ENCODE data around the gene PTCH1. TPM values are rescaled to one million over a fixed set of nuclear protein-coding genes. Genes with fewer than 3 reads are reported as not detected.

The PTCH1 gene
- total RNA-seq, 1 donor: 3.3 TPM

DNA sequence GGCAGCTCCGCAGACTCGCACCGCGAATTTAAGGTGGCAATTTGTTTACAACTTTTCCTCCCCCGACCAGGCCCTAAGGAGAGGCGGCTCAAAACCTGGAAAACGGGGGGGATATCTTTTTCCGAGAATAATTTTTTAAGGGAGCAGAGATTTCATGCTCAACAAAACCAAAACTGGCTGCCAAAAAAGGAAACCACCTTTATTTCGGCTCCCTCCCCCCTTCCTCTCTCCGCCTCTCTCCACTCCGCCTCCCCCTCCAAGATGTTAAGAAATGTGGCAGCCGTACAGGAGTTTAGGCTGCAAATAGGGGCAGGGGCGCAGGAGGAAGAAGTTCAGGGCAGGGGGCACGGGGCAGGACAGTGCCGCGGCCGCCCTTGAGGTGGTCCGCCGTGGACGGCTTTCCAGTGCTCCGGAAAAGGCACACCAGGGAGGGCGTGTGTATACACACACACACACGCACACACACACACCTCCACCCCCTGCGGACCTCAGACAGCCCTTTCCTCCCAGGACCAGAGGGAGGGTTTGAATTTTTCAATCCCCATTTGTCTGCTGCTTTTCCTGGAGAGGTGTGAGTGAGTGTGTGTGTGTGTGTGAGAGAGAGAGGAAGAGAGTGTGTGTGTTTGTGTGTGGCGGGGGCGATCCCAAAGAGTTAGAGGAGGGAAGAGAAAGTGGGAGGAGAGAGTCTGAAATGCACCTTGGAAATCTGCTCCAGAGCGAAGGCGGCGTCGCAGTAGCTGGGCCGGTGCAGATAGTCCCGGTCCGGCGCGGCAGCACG lies 9.1 kb downstream of the PTCH1 start:
- no peaks in the 10 kb centered on the region for H3K79me2 ChIP-seq (ENCODE audit: insufficient read depth, low read length)
- TF ChIP-seq, protein P1, sequence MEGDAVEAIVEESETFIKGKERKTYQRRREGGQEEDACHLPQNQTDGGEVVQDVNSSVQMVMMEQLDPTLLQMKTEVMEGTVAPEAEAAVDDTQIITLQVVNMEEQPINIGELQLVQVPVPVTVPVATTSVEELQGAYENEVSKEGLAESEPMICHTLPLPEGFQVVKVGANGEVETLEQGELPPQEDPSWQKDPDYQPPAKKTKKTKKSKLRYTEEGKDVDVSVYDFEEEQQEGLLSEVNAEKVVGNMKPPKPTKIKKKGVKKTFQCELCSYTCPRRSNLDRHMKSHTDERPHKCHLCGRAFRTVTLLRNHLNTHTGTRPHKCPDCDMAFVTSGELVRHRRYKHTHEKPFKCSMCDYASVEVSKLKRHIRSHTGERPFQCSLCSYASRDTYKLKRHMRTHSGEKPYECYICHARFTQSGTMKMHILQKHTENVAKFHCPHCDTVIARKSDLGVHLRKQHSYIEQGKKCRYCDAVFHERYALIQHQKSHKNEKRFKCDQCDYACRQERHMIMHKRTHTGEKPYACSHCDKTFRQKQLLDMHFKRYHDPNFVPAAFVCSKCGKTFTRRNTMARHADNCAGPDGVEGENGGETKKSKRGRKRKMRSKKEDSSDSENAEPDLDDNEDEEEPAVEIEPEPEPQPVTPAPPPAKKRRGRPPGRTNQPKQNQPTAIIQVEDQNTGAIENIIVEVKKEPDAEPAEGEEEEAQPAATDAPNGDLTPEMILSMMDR (IDR thresholded peaks at IDR 0.05; ENCODE audit: extremely low read depth, low read depth, low read length): no peak
- H4K20me1 ChIP-seq (ENCODE audit: insufficient read depth, low read length): peaks cover 6% of the 10 kb centered on the region
- peak overlapping the region; percentile 95 for H3K4me3 ChIP-seq (ENCODE audit: insufficient read depth, low read length)
- H3K36me3 ChIP-seq (ENCODE audit: insufficient read depth, low read length): no peaks in the 10 kb centered on the region
- peak; percentile 95 for DNase-seq (ENCODE audit: insufficient read length, low spot score, missing footprints)
- H3K4me2 ChIP-seq (ENCODE audit: insufficient read depth, low read length): peak overlapping the region; percentile 98
- H2AFZ ChIP-seq (ENCODE audit: low read length): peak overlapping the region; percentile 94
- no peaks in the 10 kb centered on the region for H3K9me3 ChIP-seq (ENCODE audit: low read depth, low read length)
- no peaks in the 10 kb centered on the region for H3K27me3 ChIP-seq (ENCODE audit: insufficient read depth, low read length)
- H3K4me1 ChIP-seq (ENCODE audit: insufficient read depth, low read length): peaks cover 27% of the 10 kb centered on the region
- H3K27ac ChIP-seq (ENCODE audit: low read depth, low read length): peak overlapping the region; percentile 53

DNA sequence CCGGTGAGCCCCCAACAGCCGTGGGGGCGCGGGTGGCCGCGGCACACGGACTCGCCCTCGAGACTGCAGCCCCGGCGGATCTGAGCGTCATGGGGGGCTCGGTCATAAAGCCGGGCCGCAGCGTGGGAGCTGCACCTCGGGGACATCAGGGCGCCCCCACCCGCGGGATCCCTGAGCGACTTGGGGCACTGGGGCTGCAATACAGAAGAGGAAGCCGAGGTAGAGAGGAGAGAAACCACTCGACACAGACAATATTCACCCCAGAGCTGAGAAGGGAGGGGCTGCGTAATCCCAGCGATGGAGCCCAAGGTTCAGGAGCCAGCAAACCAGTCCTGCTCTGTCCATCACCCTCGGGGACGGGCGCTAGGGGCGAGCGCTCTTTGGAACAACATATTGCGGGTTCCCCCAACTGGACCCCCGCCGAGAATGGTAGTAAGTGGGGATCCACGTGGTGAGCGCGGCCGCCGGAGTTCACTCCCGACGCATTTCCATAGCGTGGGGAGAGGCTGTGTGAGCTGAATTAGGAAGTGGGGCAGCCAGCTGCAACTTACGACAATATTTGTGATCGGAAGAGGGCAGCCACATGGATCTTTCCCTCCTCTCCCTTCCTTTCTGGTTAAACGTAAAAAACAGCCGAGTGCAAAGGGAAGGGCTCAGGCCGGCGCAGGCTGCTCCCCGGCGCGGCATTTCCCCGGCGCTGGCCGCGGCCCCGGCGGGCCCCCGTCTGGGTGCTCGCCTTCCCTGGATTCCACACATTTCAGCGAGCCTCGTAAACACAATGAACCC lies 9.9 kb downstream of the PTCH1 start:
- peak overlapping the region; percentile 95 for H3K4me3 ChIP-seq (ENCODE audit: insufficient read depth, low read length)
- peaks cover 24% of the 10 kb centered on the region for H3K4me1 ChIP-seq (ENCODE audit: insufficient read depth, low read length)
- TF ChIP-seq, protein P1 (IDR thresholded peaks at IDR 0.05; ENCODE audit: extremely low read depth, low read depth, low read length): no peak
- DNase-seq (ENCODE audit: insufficient read length, low spot score, missing footprints): peak; percentile 91
- no peaks in the 10 kb centered on the region for H3K9me3 ChIP-seq (ENCODE audit: low read depth, low read length)
- peak overlapping the region; percentile 98 for H3K4me2 ChIP-seq (ENCODE audit: insufficient read depth, low read length)
- peaks cover 9% of the 10 kb centered on the region for H4K20me1 ChIP-seq (ENCODE audit: insufficient read depth, low read length)
- peaks cover 3% of the 10 kb centered on the region for H3K79me2 ChIP-seq (ENCODE audit: insufficient read depth, low read length)
- H3K36me3 ChIP-seq (ENCODE audit: insufficient read depth, low read length): no peaks in the 10 kb centered on the region
- peak overlapping the region; percentile 48 for H3K27ac ChIP-seq (ENCODE audit: low read depth, low read length)
- no peaks in the 10 kb centered on the region for H3K27me3 ChIP-seq (ENCODE audit: insufficient read depth, low read length)
- peak overlapping the region; percentile 94 for H2AFZ ChIP-seq (ENCODE audit: low read length)

DNA sequence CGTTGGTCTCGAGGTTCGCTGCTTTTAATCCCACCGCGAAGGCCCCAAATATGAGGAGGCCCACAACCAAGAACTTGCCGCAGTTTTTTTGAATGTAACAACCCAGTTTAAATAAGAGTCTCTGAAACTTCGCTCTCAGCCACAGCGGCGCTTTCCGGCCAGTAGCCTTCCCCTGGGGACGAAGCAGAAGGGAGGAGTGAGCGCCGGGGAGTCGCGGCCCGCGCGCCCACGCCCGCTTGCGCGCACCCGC lies 10.4 kb downstream of the PTCH1 start:
- Histone ChIP-seq H3K79me2 (ENCODE audit: insufficient read depth, low read length) (peaks cover 5% of the 10 kb centered on the region), H3K9me3 (ENCODE audit: low read depth, low read length) (no peaks in the 10 kb centered on the region), H4K20me1 (ENCODE audit: insufficient read depth, low read length) (peaks cover 9% of the 10 kb centered on the region), H3K27ac (ENCODE audit: low read depth, low read length) (peak overlapping the region; percentile 33), H3K4me3 (ENCODE audit: insufficient read depth, low read length) (peak overlapping the region; percentile 95), H3K27me3 (ENCODE audit: insufficient read depth, low read length) (no peaks in the 10 kb centered on the region), H3K4me1 (ENCODE audit: insufficient read depth, low read length) (peaks cover 19% of the 10 kb centered on the region), H3K4me2 (ENCODE audit: insufficient read depth, low read length) (peak overlapping the region; percentile 98), H3K36me3 (ENCODE audit: insufficient read depth, low read length) (no peaks in the 10 kb centered on the region), H2AFZ (ENCODE audit: low read length) (peak overlapping the region; percentile 94)
- DNase-seq (ENCODE audit: insufficient read length, low spot score, missing footprints): peak; percentile 94
- TF ChIP-seq, protein P1 (IDR thresholded peaks at IDR 0.05; ENCODE audit: extremely low read depth, low read depth, low read length): no peak
